Activated naive CD8-positive, alpha-beta T cell treated with anti-CD3 and anti-CD28 coated beads, Interleukin-2, amount 10 ng/mL, durations not matched to agents 7 days and 5 days (primary cell): Measurements from ENCODE around the gene HSPG2. TPM values are rescaled to one million over a fixed set of nuclear protein-coding genes. Genes with fewer than 3 reads are reported as not detected.
"Not testable (repeated sequence)": the region's sequence is repeated elsewhere in the genome, so short reads cannot be mapped to it uniquely, and the experiment has no call there.

ENCODE experiments used
- ATAC-seq: fragments of 150-1000 bp; cut with Tn5 transposase; one replicate; pipeline ENCODE4 v1.10.0; 2021; ENCODE audit warnings: low read depth, moderate library complexity
- POLR2A ChIA-PET: fragments of 350-600 bp; sonication (Branson Sonifier 250); formaldehyde crosslinking; loops from one replicate; lab custom pipeline; 2021; ENCODE audit warnings: antibody characterized with exemption; lab: Charles Lee
- DNase-seq: peaks from one replicate; pipeline ENCODE4 v3.0.0; 2021
- H3K27ac Mint-ChIP-seq: one replicate; pipeline ENCODE4 v1.8.0; 2022; ENCODE audit warnings: mild to moderate bottlenecking, mixed read lengths
- H3K27me3 Mint-ChIP-seq: one replicate; pipeline ENCODE4 v1.8.0; 2022; ENCODE audit warnings: mild to moderate bottlenecking, moderate library complexity, mixed read lengths
- H3K36me3 Mint-ChIP-seq: one replicate; pipeline ENCODE4 v1.8.0; 2021; ENCODE audit warnings: mild to moderate bottlenecking, mixed read lengths
- H3K4me1 Mint-ChIP-seq: one replicate; pipeline ENCODE4 v1.8.0; 2021; ENCODE audit warnings: mixed read lengths
- H3K4me3 Mint-ChIP-seq: one replicate; pipeline ENCODE4 v1.8.0; 2022; ENCODE audit warnings: mild to moderate bottlenecking, moderate library complexity, mixed read lengths
- H3K9me3 Mint-ChIP-seq: one replicate; pipeline ENCODE4 v1.8.0; 2021; ENCODE audit warnings: mixed read lengths
- total RNA-seq, 2 experiments: library from RNA; stranded (reverse); gene quantifications; one replicate each; pipeline ENCODE4 v1.2.3, GENCODE V29; 2021

Gene HSPG2
- total RNA-seq, 2 experiments from 2014 or later = 6.7 to 9.5 TPM

DNA sequence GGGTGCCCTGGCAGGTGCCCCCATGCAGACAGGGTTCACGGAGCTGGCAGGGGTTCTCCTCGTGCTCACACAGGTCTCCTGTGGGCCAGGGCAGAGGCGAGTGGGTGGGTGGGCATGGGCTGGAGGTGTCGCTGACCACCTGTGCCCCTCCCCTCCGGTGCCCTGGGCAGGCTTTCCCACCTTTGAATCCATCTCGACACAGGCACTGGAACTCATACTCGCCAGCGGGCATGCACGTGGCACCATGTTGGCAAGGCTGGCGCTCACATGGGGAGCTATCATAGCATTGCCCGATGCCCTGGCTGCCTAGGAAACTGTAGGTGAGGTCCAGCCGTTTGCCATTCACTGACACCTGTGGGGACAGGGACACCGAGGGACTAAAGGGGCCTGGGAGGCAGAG, 109.0 kb downstream of the HSPG2 start:
- Mint-ChIP-seq H3K4me1 (no peaks in the 10 kb centered on the region), H3K27me3 (no peaks in the 10 kb centered on the region), H3K9me3 (no peaks in the 10 kb centered on the region), H3K27ac (no peak overlapping the region), H3K36me3 (peaks cover 4% of the 10 kb centered on the region), H3K4me3 (no peak overlapping the region)
- DNase-seq = no peak
- ATAC-seq = no peak
- POLR2A ChIA-PET = no interaction called here

DNA sequence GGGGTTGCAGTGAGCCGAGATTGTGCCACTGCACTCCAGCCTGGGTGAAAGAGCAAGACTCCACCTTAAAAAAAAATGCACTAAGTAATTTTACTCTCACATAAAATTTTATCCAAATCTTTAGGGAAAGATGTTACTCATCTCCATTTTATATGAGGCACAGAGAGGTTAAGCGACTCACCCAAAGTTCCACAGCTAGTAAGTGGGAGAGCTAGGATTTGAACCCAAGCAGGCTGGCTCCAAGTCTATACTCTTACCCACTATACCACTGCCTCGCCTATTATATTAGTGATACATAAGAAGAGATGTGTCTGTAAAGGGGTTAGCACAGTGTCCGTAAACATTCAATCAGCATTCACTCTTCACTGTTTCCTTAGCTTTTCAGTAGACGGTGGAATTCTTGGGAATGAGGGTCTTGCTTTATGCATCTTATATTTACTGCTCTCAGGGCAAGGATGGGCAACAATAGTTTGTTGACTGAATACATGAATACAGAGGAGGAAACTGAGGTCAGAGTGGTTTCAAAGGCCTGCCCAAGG, 109.9 kb downstream of the HSPG2 start:
- DNase-seq (no peak), ATAC-seq (no peak)
- POLR2A ChIA-PET = no interaction called here
- no peaks in the 10 kb centered on the region for H3K27me3 Mint-ChIP-seq
- no peak overlapping the region for H3K4me3 Mint-ChIP-seq
- no peaks in the 10 kb centered on the region for H3K9me3 Mint-ChIP-seq
- no peak overlapping the region for H3K27ac Mint-ChIP-seq
- H3K36me3 Mint-ChIP-seq = no peaks in the 10 kb centered on the region
- no peaks in the 10 kb centered on the region for H3K4me1 Mint-ChIP-seq

DNA sequence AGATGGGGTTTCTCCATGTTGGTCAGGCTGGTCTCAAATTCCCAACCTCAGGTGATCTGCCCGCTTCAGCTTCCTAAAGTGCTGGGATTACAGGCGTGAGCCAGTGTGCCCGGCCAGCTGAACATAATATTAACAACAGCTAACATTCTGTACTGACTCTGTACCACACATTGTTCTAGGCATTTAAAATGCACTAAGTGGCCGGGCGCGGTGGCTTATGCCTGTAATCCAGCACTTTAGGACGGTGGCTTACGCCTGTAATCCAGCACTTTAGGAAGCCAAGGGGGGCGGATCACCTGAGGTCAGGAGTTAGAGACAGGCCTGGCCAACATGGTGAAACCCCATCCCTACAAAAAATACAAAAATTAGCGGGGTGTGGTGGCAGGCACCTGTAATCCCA, 110.4 kb downstream of the HSPG2 start:
- H3K4me3 Mint-ChIP-seq, POLR2A ChIA-PET, DNase-seq, ATAC-seq, H3K27ac Mint-ChIP-seq, H3K27me3 Mint-ChIP-seq, H3K36me3 Mint-ChIP-seq, H3K4me1 Mint-ChIP-seq, H3K9me3 Mint-ChIP-seq: not testable (repeated sequence)

DNA sequence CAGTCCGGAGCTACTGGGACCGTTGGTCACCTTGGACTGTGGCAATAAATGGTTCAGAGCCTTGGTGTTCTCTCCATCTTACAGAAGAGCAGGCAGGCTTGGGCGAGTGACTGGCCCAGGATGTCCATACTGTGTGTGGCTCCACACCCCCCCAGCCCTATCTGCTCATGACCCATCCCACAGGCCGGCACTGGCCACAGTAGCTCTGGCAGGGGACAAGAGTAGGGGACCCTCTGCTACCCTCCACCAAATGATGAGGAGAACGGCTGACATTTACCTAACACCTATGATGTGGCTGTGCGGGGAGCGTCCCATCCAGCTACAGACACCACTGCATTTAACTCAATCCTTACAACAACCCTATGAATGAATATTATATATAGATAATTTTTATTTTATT, 111.7 kb downstream of the HSPG2 start:
- H3K36me3 Mint-ChIP-seq = no peaks in the 10 kb centered on the region
- POLR2A ChIA-PET = no interaction called here
- H3K4me3 Mint-ChIP-seq = no peak overlapping the region
- no peaks in the 10 kb centered on the region for H3K4me1 Mint-ChIP-seq
- no peaks in the 10 kb centered on the region for H3K27me3 Mint-ChIP-seq
- H3K27ac Mint-ChIP-seq = no peak overlapping the region
- ATAC-seq (no peak), DNase-seq (no peak)
- no peaks in the 10 kb centered on the region for H3K9me3 Mint-ChIP-seq

DNA sequence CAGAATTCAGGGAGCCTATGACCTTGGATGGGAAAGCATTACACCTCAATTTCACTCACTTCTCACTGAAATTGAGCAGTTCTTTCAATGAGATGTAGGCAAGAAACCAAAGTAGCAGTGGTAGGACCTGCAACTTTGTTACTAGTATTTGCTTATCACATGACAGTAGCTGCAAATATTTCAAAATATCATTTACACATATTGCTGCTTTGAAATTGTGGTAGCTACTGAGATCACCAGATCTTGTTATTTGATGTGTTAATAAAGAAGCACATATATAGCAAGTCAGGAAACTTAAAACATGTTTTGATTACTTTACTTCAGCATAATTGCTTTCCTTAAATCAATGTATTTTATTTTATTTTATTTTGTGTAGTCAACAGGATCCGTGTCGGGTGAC, 112.2 kb downstream of the HSPG2 start:
- H3K9me3 Mint-ChIP-seq = no peaks in the 10 kb centered on the region
- ATAC-seq = no peak
- H3K4me3 Mint-ChIP-seq = no peak overlapping the region
- no peaks in the 10 kb centered on the region for H3K36me3 Mint-ChIP-seq
- DNase-seq = no peak
- H3K27me3 Mint-ChIP-seq = no peaks in the 10 kb centered on the region
- no peaks in the 10 kb centered on the region for H3K4me1 Mint-ChIP-seq
- H3K27ac Mint-ChIP-seq = no peak overlapping the region
- POLR2A ChIA-PET = no interaction called here

DNA sequence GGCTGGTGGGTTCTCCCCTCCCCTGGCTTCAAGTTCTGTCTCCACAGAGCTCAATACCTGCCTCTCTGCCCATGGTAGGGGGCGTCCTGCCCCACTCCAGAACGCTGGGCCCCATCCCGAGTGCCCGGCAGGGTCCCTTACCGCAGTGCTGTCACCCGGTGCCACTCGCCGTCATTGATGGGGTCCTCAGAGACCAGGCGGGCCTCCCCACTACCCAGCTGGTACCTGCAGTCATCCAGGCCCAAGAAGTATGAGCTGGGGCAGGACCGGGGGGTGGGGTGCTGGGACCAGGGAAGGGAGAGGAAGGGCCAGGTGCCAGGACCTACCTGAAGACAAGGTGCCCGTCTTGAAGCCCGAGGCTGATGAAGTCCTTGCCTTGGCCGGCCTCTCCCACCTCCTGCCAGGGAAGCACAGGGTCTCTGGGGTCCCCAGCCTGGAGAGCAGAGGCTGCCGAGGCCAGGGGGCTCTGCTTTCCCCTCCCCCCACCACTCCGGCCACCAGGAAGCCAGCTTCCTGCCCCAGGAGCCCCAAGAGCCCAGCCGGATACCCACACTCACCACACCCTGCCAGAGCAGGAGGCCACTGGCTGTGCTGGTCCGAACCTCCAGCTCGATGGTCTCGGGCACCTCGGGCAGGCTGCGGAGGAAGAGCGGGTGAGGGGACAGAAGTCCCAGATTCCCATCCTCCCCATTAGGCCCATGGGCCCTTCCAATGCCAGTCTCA, 113.0 kb downstream of the HSPG2 start:
- H3K4me3 Mint-ChIP-seq = no peak overlapping the region
- no peak overlapping the region for H3K27ac Mint-ChIP-seq
- H3K9me3 Mint-ChIP-seq = no peaks in the 10 kb centered on the region
- POLR2A ChIA-PET = no interaction called here
- no peaks in the 10 kb centered on the region for H3K27me3 Mint-ChIP-seq
- ATAC-seq (no peak), DNase-seq (no peak)
- no peaks in the 10 kb centered on the region for H3K4me1 Mint-ChIP-seq
- H3K36me3 Mint-ChIP-seq = no peaks in the 10 kb centered on the region

DNA sequence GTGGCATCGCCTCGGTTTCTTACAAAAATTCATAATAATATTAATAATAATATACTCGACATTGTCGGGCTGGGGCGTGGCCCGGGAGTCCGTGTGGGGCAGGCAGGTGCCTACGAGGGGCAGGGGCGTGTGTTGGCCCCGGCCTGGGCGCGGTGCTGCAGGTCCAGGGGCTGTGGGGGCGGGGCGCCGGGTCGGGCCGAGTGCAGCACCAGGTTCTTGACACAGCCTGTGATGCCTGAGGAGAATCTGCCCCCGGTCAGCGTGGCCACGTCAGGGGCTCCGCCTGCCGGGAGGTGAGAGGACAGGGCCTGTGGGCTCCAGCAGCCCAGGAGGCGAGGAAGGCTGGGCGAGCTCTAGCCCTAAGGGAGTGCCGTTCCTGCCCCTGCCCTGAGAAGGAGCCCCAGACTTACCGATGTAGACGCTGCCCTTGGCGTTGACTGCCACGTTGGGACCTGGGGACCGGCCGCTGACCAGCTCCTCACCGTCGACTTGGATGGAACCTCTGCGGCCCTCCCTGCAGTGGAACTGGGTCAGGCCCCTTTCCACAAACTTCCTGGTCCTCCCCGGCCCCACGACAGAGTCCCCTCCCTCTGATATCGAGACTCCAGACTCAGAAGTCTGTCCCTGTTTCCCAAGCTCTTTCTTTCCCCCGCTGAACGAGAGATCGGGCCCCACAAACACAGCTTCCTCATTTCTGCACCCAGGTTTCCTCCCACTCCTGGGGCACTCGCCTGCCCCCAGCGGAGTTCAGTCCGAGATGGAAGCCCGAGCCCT, 113.7 kb downstream of the HSPG2 start:
- ATAC-seq (no peak), DNase-seq (no peak)
- POLR2A ChIA-PET = no interaction called here
- Mint-ChIP-seq H3K27me3 (no peaks in the 10 kb centered on the region), H3K27ac (no peak overlapping the region), H3K9me3 (no peaks in the 10 kb centered on the region), H3K36me3 (no peaks in the 10 kb centered on the region), H3K4me1 (peaks cover 2% of the 10 kb centered on the region), H3K4me3 (no peak overlapping the region)

DNA sequence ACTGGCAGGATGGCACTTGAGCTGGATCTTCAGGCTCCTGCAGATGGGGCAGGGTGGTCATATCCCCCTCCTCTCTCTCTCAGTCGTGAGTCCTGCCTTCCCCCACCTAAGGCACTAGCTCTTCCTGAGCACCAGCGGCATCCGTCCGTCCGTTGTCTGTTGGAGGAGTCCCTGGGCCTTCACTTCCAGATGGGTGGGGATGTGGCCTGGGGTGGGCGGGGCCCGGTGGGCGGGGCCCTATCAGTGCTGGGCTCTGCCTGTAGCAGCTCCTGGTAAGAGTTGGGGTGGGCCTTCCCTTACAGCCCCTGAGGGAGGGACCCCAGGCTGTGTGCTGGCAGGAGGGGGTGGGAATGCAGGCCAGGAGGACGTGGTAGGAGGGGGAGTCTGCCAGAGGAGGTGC, 114.8 kb downstream of the HSPG2 start:
- no peak for ATAC-seq
- no peak overlapping the region for H3K27ac Mint-ChIP-seq
- no peaks in the 10 kb centered on the region for H3K9me3 Mint-ChIP-seq
- no peaks in the 10 kb centered on the region for H3K36me3 Mint-ChIP-seq
- peaks cover 3% of the 10 kb centered on the region for H3K4me1 Mint-ChIP-seq
- H3K27me3 Mint-ChIP-seq = no peaks in the 10 kb centered on the region
- DNase-seq = no peak
- POLR2A ChIA-PET = no interaction called here
- H3K4me3 Mint-ChIP-seq = no peak overlapping the region

DNA sequence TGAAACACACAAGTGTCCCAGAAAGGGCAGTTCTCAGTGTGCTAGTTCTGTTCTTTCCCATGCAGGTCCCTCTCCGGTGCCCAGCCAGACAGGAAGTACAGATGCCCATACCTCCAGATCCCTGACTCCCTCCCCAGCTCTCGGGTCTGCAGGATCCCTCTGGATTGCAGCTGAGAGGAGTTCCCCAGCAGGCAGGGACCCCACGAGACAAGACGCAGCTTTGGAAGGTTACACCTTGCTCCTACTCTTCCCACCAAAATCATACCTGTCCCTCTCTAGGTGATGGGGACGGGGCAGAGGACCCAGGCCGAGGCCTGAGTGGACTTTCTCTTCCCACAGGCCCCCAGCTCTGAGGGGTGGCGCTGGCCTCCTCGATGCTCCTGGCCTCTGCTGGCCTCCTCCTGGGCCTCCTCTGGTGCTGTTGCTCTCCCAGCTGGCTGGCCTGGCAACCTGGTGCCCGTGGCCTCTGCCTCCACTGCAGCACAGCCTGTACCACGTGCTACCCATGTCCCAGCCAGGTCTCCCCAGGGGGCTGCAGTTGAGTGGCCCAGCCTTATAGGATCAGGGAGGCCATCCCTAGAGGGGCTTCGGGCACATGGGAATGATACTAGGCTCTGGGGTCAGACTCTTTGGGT, 115.6 kb downstream of the HSPG2 start:
- Mint-ChIP-seq H3K9me3 (no peaks in the 10 kb centered on the region), H3K27ac (no peak overlapping the region), H3K4me3 (no peak overlapping the region), H3K4me1 (peaks cover 6% of the 10 kb centered on the region), H3K27me3 (peaks cover 5% of the 10 kb centered on the region), H3K36me3 (no peaks in the 10 kb centered on the region)
- DNase-seq (no peak), ATAC-seq (no peak)
- POLR2A ChIA-PET = no interaction called here

DNA sequence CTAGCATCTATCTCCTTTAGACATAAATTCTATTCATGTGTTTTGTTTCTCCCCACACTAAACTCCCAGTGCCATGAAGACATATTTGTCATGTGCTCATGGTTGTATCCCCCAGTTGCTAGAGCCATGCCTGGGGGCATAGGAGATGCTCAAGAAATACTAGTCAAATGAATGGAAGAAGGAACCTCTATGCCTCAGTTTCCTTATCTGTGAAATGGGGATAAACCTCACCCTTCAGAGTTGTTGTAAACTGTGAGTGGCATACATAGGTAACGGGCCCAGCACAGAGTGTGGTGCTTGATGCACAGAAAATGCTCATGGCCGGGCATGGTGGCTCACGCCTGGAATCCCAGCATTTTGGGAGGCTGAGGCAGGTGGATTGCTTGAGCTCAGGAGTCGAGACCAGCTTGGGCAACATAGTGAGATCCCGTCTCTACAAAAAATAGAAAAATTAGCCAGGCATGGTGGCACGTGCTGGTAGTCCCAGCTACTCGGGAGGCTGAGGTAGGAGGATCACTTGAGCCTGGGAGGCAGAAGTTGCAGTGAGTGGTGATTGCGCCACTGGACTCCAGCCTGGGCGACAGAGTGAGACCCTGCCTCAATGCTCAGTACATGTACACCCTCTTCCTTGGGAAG, 116.4 kb downstream of the HSPG2 start:
- POLR2A ChIA-PET = no interaction called here
- no peaks in the 10 kb centered on the region for H3K9me3 Mint-ChIP-seq
- H3K36me3 Mint-ChIP-seq = no peaks in the 10 kb centered on the region
- H3K4me3 Mint-ChIP-seq = no peak overlapping the region
- no peak overlapping the region for H3K27ac Mint-ChIP-seq
- peaks cover 7% of the 10 kb centered on the region for H3K27me3 Mint-ChIP-seq
- H3K4me1 Mint-ChIP-seq = peaks cover 6% of the 10 kb centered on the region
- ATAC-seq (no peak), DNase-seq (no peak)

DNA sequence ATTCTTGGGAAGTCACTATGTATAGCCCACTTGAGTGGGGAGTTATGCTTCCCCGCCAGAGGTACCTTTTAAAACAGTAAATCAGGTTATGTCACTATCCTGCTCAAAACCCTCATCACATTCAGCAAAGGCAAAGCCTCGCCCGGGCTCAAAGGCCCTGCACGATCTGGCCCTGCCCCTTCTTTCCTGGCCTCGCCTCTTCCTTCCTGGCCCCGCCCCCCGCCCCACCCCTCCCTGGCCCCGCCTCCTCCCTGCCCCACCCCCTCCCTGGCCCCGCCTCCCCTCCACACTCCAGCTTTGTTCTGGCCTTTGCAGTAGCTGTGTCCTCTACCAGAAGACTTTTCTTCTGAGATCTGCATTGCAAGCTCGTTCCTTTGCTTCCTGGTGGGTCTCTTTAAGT, 118.5 kb downstream of the HSPG2 start:
- no peak for DNase-seq
- peaks cover 14% of the 10 kb centered on the region for H3K27me3 Mint-ChIP-seq
- peaks cover 11% of the 10 kb centered on the region for H3K4me1 Mint-ChIP-seq
- POLR2A ChIA-PET = no interaction called here
- ATAC-seq = peak; percentile 46
- no peaks in the 10 kb centered on the region for H3K9me3 Mint-ChIP-seq
- no peak overlapping the region for H3K27ac Mint-ChIP-seq
- H3K36me3 Mint-ChIP-seq = no peaks in the 10 kb centered on the region
- H3K4me3 Mint-ChIP-seq = no peak overlapping the region

DNA sequence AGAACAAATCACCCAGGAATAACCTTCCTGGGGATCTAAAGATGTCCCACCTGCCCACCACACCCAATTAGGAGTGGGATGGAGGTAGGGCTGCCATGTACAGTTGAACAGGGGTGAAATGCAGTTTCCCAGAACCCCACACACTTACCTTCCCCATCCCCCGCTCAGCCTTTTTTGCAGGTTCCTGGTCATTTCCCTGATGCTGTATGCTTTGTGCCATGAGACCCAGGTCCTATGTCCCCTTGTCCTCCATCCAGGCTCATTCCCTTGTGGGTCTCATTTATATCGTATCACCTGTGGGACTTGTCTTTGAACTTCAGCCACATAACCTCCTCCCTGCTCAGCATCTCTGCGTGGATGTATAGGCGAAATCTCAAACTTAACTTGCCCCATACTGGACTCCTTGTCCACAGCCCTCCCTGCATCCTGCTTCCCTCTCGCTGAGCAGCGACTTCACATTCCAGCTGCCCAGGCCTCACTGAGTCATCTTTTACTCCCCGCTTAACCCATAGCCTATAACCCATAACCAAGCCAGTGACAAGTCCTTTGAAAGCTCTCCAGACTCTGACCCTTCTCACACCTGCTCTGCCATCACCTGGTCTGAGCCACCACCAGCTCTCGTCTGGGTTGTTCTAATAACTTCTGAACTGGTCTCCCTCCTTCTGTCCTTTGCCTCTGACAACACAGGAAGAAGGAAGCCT, 120.4 kb downstream of the HSPG2 start:
- Mint-ChIP-seq H3K27ac (no peak overlapping the region), H3K36me3 (no peaks in the 10 kb centered on the region), H3K9me3 (no peaks in the 10 kb centered on the region), H3K4me3 (no peak overlapping the region), H3K27me3 (peaks cover 19% of the 10 kb centered on the region), H3K4me1 (peaks cover 13% of the 10 kb centered on the region)
- DNase-seq = no peak
- POLR2A ChIA-PET = no interaction called here
- no peak for ATAC-seq
